ENCODE results near the gene MT1M.
"Not testable (repeated sequence)": the region's sequence is repeated elsewhere in the genome, so short reads cannot be mapped to it uniquely, and the experiment has no call there.

The MT1M gene

DNA sequence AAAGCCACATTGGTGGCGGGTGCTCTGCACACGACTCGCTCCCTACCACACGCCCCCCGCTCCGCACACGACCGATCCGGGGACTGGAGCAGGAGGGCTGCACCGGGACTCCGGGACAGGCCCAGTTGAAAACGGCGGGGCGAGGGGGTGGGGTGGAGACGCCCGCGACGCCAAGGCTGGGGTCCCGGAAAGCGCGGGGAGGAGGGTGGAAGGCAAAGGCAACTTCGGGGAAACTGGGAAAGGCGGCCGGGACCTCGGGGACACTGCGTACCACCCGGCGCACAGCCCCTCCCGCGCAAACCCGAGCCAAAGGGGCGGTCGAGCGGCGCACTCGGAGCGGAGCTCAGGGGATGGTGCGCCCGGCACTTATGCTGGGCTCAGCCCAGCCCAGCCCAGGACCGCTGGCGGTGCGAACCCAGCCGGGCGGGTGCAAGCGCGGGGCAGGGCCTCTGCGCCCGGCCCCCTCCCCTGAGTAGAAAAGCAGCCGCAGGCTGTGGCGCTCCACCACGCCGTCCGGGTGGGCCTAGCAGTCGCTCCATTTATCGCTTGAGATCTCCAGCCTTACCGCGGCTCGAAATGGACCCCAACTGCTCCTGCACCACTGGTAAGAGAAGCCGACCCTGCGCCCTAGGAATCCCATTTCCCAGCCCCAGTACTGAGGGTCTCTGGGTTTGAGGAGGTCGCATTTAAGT lies at the start of gene MT1M:
Gene MT1M, plus strand, starts transcription at position 504 of the 692 bp plus-strand sequence. Its CDS starts 73 bp downstream, at position 577.
- no peak for DNase-seq (ENCODE audit: low spot score)
- TF ChIP-seq, protein P1, sequence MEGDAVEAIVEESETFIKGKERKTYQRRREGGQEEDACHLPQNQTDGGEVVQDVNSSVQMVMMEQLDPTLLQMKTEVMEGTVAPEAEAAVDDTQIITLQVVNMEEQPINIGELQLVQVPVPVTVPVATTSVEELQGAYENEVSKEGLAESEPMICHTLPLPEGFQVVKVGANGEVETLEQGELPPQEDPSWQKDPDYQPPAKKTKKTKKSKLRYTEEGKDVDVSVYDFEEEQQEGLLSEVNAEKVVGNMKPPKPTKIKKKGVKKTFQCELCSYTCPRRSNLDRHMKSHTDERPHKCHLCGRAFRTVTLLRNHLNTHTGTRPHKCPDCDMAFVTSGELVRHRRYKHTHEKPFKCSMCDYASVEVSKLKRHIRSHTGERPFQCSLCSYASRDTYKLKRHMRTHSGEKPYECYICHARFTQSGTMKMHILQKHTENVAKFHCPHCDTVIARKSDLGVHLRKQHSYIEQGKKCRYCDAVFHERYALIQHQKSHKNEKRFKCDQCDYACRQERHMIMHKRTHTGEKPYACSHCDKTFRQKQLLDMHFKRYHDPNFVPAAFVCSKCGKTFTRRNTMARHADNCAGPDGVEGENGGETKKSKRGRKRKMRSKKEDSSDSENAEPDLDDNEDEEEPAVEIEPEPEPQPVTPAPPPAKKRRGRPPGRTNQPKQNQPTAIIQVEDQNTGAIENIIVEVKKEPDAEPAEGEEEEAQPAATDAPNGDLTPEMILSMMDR (IDR thresholded peaks at IDR 0.05; ENCODE audit: extremely low read depth, missing control alignments) = no peak

DNA sequence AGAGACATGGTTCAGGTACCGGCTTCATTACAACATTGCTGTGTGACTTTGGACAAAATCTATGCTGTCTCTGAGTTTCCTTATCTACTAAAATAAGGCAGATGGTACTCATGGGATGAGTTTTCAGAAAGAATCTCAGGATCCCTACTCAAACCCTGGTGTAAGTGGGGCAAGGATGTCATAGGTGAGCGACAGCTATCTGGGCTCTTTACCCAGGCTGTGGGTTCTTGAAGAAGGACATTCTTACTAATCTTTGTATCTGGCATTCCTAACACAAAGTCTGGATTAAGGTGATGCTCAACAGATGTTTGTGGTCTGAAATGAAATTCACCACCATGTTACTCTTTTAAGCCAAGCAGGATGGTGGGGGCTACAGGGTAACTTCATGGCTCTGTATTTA lies 49.5 kb upstream of the MT1M start:
- not testable (repeated sequence) for DNase-seq (ENCODE audit: low spot score)

DNA sequence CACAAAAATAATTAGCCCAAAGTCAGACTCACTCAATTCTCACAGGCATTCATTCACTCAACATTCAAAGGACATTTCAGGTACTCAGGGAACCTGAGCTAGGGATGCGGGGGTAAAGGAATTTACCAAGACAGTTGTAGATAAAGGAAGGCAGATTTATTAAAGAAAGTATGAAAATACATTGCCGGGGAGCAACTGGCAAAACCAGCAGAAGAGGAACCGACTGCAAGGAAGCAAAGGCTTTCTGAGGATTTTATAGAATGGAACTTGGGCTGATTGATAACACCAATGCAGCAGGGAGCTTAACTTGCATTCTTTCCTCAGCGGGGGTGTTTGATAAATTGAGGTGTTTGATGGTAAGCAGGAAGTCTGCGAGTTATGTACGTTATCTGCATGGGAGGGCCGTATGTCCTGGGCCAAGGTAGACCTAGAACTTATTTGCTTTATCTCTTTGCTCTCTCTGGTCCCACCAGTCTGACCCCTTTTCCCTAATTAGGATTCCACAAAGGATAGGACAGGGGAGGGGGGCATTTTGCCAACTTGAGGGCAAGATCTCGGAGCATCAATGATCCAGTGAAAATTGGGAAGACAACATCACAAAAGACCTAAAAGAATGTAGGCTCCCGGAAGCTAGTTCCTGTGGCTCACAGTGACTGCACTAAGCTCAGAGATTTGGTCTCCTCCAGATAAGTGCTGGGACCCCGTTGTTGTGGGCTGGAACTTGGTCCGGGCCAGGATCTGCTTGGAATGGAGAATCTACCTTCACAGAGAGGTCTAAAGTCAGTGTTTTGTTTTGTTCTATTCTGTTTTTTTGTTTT lies 48.9 kb upstream of the MT1M start:
- DNase-seq (ENCODE audit: low spot score) = no peak
- TF ChIP-seq, protein P1 (IDR thresholded peaks at IDR 0.05; ENCODE audit: extremely low read depth, missing control alignments) = no peak

DNA sequence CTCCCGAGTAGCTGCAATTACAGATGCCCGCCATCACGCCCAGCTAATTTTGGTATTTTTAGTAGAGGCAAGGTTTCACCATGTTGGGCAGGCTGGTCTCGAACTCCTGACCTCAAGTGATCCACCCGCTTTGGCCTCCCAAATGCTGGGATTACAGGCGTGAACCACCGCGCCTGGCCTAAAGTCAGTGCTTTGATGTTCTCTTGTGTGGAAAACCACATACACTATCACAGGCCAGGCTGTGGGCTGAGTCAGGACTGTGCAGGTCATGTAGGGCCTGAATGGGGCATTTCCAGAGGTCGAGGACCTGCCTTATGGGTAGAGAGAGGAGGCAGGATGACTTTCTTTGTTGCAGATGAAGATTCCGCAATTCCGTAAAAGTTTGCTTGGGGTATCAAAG lies 48.2 kb upstream of the MT1M start:
- DNase-seq (ENCODE audit: low spot score) = no peak
- TF ChIP-seq, protein P1 (IDR thresholded peaks at IDR 0.05; ENCODE audit: extremely low read depth, missing control alignments) = no peak

DNA sequence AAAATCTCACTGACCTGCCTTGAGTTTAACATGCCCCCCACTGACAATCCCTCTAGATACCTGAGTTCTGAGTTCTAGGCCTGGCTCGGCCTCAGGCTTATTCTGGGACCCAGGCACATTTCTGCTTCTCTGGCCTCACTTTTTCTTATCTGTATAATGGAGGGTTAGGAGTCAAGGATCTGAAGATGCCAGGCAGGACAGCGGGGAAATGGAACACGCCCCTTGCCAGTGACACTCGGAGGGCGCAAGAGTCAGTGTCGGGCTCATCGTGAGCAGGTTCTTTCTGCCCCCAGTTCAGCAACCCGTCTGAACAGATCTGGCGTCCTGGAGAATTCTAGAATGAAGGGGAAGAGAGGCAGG lies 43.7 kb upstream of the MT1M start:
- DNase-seq (ENCODE audit: low spot score) = no peak
- TF ChIP-seq, protein P1 (IDR thresholded peaks at IDR 0.05; ENCODE audit: extremely low read depth, missing control alignments) = no peak

DNA sequence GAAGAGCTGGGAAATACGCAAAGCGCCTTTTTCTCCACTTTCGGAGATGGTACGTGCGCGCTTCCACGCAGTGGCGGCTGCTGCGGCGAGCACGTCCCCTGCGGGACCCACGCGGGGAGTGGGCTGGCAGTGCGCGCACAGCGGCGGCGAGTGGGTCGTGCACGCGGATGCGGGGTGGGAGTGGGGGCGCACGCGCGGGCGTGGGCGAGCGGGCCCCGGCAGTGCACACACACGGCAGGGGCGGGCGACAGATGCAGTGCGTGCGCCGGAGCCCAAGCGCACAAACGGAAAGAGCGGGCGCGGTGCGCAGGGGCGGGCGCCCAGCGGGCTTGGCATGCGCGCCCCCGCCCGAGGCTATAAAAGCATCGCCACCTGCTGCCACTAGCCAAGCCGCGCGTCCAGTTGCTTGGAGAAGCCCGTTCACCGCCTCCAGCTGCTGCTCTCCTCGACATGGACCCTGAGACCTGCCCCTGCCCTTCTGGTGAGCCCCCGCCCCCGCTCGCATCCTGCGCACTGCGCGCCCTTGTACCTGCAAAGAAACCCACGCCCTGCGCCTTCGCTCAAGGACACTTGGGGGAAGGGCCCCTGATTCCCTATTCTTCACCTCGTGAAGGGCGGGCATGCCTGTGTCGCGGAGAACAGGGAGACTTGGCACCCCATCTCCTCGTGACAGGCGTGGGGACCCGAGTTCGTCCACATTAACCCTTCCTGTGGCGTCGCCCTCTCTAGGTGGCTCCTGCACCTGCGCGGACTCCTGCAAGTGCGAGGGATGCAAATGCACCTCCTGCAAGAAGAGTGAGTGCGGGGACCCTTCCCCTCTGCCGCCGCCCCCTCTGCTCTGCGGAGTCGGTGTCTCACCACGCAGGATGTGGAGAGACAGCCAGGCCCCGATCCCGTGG lies 43.1 kb upstream of the MT1M start, which contains the start of gene MT3:
Gene MT3, plus strand, starts transcription at position 388 of the 899 bp plus-strand sequence. Its CDS starts 63 bp downstream, at position 451.
- TF ChIP-seq, protein P1 (IDR thresholded peaks at IDR 0.05; ENCODE audit: extremely low read depth, missing control alignments) = no peak
- DNase-seq (ENCODE audit: low spot score) = no peak

DNA sequence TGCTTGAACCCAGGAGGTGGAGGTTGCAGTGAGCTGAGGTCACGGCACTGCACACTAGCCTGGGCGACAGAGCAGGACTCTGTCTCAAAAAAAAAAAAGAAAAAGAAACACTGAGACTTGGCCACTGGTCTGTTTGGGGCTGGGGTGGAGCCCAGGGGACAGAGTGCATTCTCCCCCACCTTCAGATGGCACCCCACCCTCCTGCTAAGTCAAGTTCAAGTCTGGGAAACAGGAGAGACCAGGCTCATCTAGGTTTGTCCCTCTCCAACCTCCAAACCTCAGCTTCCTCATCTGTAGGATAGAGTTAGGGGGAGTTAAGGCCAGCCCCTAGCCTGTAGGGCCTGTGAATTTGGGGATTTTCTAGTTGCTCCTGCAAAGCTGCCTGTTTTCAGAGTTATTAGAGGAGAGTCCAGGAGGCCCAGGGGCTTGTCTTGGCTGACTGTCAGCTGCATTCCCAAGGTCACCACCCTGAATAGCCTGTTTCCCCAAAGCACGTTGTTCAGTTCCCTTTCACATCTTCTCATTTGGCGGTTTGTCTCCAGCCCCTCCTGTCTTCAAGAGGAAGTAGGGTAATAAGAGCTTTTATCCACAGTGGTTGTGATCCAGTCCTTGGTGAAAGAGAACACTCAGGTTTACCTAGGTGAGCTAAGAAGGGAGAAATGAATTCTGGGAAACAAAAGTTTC lies 40.9 kb upstream of the MT1M start:
- TF ChIP-seq, protein P1 (IDR thresholded peaks at IDR 0.05; ENCODE audit: extremely low read depth, missing control alignments) = no peak
- no peak for DNase-seq (ENCODE audit: low spot score)
